ENCODE results near the gene TBCC.
"Not testable (repeated sequence)": the region's sequence is repeated elsewhere in the genome, so short reads cannot be mapped to it uniquely, and the experiment has no call there.

The TBCC gene

DNA sequence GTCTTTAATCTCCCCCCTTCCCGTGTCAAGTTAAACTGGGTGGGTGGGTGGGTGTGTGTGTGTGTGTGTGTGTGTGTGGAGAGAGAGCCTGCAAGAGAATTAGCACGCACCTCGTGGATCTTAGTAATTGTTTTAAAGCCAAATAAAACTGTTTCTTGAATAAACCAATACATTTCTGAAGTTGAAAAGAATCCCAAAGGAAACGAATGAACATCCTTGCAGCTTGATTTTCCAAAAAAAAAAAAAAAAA lies 35.6 kb upstream of the TBCC start:
- H3K4me3 ChIP-seq (ENCODE audit: low read depth, low read length): peak overlapping the region; percentile 72
- TF ChIP-seq, protein P1, sequence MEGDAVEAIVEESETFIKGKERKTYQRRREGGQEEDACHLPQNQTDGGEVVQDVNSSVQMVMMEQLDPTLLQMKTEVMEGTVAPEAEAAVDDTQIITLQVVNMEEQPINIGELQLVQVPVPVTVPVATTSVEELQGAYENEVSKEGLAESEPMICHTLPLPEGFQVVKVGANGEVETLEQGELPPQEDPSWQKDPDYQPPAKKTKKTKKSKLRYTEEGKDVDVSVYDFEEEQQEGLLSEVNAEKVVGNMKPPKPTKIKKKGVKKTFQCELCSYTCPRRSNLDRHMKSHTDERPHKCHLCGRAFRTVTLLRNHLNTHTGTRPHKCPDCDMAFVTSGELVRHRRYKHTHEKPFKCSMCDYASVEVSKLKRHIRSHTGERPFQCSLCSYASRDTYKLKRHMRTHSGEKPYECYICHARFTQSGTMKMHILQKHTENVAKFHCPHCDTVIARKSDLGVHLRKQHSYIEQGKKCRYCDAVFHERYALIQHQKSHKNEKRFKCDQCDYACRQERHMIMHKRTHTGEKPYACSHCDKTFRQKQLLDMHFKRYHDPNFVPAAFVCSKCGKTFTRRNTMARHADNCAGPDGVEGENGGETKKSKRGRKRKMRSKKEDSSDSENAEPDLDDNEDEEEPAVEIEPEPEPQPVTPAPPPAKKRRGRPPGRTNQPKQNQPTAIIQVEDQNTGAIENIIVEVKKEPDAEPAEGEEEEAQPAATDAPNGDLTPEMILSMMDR (IDR thresholded peaks at IDR 0.05; ENCODE audit: borderline replicate concordance, insufficient read depth, low read depth, low read length): no peak

DNA sequence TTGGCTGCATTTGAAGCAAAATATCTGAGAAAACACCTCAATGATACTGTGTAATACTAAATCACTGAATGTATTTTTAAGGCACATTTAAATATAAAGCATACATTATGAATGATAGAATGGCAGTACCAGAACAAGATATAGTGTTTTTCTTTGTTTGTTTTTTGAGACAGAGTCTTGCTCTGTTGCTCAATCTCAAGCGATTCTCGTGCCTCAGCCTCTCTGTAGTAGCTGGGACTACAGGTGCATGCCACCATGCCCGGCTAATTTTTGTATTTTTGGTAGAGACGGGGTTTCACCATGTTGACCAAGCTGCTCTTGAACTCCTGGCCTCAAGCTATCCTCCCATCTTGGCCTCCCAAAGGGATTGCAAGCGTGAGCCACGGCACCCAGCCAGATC lies 33.6 kb upstream of the TBCC start:
- no peak overlapping the region for H3K4me3 ChIP-seq (ENCODE audit: low read depth, low read length)
- TF ChIP-seq, protein P1 (IDR thresholded peaks at IDR 0.05; ENCODE audit: borderline replicate concordance, insufficient read depth, low read depth, low read length): no peak

DNA sequence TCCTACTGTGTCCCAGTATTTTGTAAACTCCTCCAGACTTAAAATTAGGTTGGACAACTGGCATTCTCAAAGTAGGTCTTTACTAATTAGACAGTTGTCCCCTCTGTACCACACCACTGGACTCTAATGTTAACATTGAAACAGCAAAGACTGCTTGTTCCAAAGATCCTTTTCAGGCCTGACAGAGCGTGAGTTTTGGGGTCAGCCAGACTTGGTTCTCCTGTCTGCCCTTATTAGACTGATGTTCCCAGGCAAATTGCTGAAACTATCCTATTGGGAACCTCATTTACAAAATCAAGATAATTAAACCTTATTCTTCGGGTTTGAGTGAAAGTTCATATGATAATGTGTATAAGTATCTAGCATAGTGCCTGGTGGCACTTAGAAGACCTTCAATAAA lies 32.2 kb upstream of the TBCC start:
- TF ChIP-seq, protein P1 (IDR thresholded peaks at IDR 0.05; ENCODE audit: borderline replicate concordance, insufficient read depth, low read depth, low read length): no peak
- H3K4me3 ChIP-seq (ENCODE audit: low read depth, low read length): no peak overlapping the region

DNA sequence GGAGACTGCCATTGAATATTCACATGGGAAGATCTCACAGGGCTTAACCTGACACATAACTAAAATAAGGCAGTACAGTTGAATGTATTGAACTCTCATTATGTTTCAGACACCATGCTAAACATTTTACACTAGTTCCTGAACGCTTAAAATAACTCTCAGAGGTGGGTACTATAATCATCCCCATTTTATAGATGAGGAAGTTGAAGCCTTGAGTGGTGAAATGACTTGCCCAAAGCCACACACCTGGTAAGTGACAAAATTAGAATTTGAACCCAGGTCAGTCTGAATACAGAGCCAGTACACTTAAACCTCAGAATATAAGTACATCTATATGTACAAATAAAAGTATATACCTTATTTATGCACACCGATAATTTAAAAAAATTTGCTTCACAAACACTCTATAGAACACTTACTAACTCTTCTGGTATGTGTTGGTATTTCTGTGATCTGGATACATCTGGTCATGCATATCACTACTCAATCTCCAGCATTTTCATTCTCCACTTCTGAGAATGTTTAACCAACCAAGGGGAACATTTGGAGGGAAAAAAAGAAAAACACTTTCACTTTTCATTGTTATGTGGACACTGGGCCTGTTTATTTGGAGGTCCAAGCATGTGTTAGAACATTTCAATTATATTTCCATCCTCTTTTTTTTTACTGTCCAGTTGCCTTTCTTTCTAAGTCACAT lies 31.4 kb upstream of the TBCC start:
- TF ChIP-seq, protein P1 (IDR thresholded peaks at IDR 0.05; ENCODE audit: borderline replicate concordance, insufficient read depth, low read depth, low read length): no peak
- H3K4me3 ChIP-seq (ENCODE audit: low read depth, low read length): no peak overlapping the region

DNA sequence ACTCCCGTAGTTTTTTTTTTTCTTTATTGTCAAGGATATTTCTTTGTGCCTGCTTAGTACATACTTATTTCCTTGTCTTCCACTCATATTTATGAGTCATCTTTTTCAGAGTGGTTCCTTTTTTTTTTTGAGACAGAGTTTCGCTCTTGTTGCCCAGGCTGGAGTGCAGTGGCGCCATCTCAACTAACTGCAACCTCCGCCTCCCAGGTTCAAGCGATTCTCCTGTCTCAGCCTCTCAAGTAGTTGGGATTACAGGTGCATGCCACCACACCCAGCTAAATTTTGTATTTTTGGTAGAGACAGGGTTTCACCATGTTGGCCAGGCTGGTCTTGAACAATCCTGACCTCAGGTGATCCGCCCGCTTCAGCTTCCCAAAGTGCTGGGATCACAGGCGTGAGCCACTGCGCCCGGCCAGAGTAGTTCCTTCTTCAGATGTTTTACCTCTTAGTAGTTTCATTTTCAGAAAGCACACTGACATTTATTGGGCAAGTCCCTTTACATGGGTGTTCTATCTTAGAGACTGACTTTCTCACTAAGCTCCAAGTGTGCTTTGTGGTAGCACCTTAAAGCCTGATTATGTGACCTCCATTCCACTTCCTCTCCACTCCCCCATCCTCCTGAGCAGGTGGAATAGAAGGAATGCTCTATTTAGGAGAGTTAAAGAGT lies 29.1 kb upstream of the TBCC start:
- not testable (repeated sequence) for H3K4me3 ChIP-seq (ENCODE audit: low read depth, low read length)

DNA sequence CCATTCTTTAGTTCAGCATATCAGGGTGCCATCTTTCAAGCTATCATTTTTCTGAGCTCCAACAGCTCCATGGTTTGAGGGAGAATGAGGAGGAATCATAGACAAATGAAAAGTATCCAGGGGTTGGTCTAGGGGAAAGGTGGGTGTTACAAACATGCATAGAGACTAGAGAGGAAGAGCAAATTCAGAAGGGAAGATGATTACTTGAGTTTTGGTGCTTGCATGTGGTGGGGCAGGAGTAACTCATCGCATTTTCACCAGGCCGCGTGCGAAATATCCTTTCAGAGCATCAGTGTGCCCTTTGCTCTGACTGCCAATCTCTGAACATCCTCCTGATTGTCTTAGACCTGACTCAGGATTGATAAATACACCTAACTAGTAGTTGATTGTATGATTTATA lies 28.3 kb upstream of the TBCC start:
- no peak overlapping the region for H3K4me3 ChIP-seq (ENCODE audit: low read depth, low read length)
- TF ChIP-seq, protein P1 (IDR thresholded peaks at IDR 0.05; ENCODE audit: borderline replicate concordance, insufficient read depth, low read depth, low read length): no peak

DNA sequence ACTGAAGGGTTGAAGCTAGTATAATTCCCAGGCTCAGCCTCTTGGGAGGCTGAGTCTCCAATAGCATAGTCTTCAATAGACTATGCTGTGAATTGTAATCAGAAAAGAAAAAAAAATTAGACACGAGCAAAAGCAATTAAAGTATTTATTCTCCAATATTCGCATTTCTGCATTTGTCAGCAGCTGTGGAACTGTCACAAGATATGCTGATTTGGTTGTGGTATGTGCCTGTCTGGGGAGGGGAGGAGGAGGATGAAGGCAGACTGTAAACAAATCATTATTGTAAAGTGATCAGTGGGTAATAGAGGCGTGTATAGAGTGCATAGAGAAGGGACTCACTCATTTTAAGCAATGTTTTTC lies 25.8 kb upstream of the TBCC start:
- TF ChIP-seq, protein P1 (IDR thresholded peaks at IDR 0.05; ENCODE audit: borderline replicate concordance, insufficient read depth, low read depth, low read length): no peak
- H3K4me3 ChIP-seq (ENCODE audit: low read depth, low read length): no peak overlapping the region

All from GM12875 (cell line).